Measurements from ENCODE around the gene ZNF593. TPM values are rescaled to one million over a fixed set of nuclear protein-coding genes. Genes with fewer than 3 reads are reported as not detected.

ZNF593 gene
- total and polyA plus RNA-seq, 2 experiments from 2014 or later: 26.2 to 108 TPM

DNA sequence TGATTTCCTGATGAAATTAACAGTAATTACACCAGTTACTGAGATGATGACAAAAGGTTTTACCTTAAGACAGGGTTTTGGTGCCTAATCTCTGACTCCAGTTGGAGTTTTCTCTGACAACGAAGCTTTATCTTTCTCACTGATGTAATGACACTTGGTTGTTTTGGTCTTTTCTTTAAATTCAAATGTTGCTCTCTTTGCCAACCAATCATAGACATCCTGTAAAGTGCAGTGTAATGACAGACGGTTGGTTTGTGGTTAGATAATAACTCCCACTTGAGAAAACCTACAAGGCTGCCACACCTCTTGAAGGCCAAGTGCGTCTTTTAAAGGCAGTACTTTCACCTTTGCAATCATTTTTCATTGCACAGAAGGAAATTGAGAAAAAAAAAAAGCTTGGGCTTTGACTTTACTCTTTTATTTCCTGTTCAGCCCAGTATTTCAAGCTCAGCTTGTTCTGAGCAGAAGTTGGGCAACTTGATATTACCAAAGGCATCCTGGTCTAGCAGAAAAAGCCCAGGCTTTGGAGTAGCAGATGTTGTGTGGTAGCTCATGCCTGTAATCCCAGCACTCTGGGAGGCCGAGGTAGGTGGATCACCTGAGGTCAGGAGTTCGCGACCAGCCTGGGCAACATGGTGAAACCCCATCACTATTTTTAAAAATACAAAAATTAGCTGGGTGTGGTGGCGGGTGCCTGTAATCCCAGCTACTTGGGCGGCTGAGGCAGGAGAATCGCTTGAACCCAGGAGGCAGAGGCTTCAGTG is 43.2 kb upstream of the ZNF593 start:
- H3K4me2 ChIP-seq: no peak overlapping the region
- no peak overlapping the region for H3K27ac ChIP-seq (ENCODE audit: low read depth)
- TF ChIP-seq JUNB (IDR thresholded peaks at IDR 0.05; ENCODE audit: unreplicated experiment): no peak
- ATAC-seq (peak; percentile 34), DNase-seq (ENCODE audit: low spot score) (no peak)
- H3K9me2 ChIP-seq (ENCODE audit: insufficient read depth): no peaks in the 10 kb centered on the region
- Mint-ChIP-seq H3K36me3 (ENCODE audit: low read depth) (no peaks in the 10 kb centered on the region), H3K27me3 (ENCODE audit: insufficient read depth, low read depth, poor library complexity) (no peaks in the 10 kb centered on the region), H3K27ac (no peak overlapping the region), H3K4me1 (peaks cover 10% of the 10 kb centered on the region; the same call in 2 of the 3 replicates), H3K4me3 (no peak overlapping the region), H3K9me3 (no peaks in the 10 kb centered on the region)
- H2AFZ ChIP-seq: no peak overlapping the region
- H3K36me3 ChIP-seq (ENCODE audit: insufficient read depth): no peaks in the 10 kb centered on the region
- H3K79me2 ChIP-seq (replicated peaks; ENCODE audit: insufficient read depth): no peaks in the 10 kb centered on the region
- no peaks in the 10 kb centered on the region for H3K4me1 ChIP-seq (ENCODE audit: insufficient read depth)
- no peaks in the 10 kb centered on the region for H3K27me3 ChIP-seq (ENCODE audit: insufficient read depth)
- no peak overlapping the region for H3K4me3 ChIP-seq
- H3F3A ChIP-seq (replicated peaks; ENCODE audit: low read depth): no peaks in the 10 kb centered on the region
- no peaks in the 10 kb centered on the region for H4K20me1 ChIP-seq (replicated peaks; ENCODE audit: insufficient read depth)

DNA sequence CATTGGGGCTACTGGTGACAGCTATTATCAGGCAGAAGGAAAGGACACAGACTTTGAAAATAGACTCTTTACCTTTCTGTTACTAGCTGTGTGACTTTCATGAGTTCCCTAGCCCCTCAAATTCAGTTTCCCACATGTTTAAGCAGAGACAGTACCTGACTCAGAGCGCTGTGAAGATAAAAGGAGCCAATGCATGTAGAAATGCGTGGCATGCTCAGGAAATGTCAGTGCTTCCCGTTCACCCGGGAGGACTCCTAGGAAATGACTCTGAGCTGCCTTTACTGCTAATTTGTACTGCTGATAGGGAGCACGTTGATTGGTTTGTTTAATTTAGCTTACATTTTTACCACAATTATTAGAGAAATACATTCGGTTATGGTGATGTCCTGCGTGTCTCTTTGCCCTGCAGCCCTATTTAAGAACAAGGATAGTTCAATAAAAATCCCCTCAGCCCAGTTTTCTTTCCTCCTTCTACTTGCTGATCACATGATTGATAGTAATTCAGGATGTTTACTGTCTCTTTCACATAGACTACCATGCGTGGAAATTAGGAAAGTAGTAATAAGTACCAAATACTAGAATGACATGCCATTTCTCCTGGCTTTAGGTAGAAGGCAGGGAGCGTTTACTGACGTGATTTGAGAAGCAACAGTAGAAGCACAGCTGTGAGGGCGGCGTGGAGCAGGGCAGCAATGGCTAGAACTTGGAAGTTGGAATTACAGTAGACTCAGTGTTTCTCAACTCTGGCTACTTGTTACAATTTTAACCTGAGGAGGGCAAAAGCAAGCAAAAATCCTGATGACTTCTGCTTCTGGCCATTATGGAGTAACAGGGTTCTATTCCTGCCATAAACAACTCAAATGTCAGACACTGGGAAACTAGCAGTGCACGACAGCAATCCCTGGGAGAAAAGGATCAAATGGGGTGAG is 42.2 kb upstream of the ZNF593 start:
- no peak overlapping the region for H3K4me3 Mint-ChIP-seq
- peak; percentile 39 for ATAC-seq
- DNase-seq (ENCODE audit: low spot score): no peak

DNA sequence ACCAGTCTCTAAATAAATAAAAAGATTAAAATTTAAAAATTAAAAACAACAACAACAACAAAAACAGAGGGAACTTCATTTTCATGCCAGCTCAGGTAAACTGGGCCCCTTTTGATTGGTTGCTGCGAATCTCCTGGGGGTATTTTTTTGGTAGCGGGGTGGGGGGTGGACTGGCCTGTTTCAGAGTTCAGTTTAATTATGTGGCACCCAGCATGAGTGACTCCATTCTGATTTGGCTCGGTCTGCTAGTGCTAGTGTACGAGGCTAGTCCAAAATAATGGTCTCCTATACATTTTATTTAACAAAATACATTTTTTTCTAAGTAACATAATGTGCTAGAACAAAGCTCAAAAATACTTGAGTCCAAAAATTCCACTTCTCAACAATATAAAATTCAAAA is 39.9 kb upstream of the ZNF593 start:
- Histone ChIP-seq H4K20me1 (replicated peaks; ENCODE audit: insufficient read depth) (no peaks in the 10 kb centered on the region), H3K4me1 (ENCODE audit: insufficient read depth) (no peaks in the 10 kb centered on the region), H3F3A (replicated peaks; ENCODE audit: low read depth) (no peaks in the 10 kb centered on the region), H3K27me3 (ENCODE audit: insufficient read depth) (no peaks in the 10 kb centered on the region), H2AFZ (no peak overlapping the region), H3K36me3 (ENCODE audit: insufficient read depth) (no peaks in the 10 kb centered on the region), H3K4me2 (no peak overlapping the region), H3K27ac (ENCODE audit: low read depth) (no peak overlapping the region), H3K79me2 (replicated peaks; ENCODE audit: insufficient read depth) (no peaks in the 10 kb centered on the region), H3K9me2 (ENCODE audit: insufficient read depth) (no peaks in the 10 kb centered on the region), H3K4me3 (no peak overlapping the region)
- peaks cover 10% of the 10 kb centered on the region; the same call in 2 of the 3 replicates for H3K4me1 Mint-ChIP-seq
- no peaks in the 10 kb centered on the region; the same call in 2 of the 3 replicates for H3K9me3 Mint-ChIP-seq
- no peak overlapping the region for H3K27ac Mint-ChIP-seq
- no peaks in the 10 kb centered on the region for H3K27me3 Mint-ChIP-seq (ENCODE audit: insufficient read depth, low read depth, poor library complexity)
- no peak overlapping the region for H3K4me3 Mint-ChIP-seq
- DNase-seq (ENCODE audit: low spot score) (no peak), ATAC-seq (no peak)
- H3K36me3 Mint-ChIP-seq (ENCODE audit: low read depth): no peaks in the 10 kb centered on the region
- no peak for TF ChIP-seq ZNF114 (CRISPR knock-in tag; IDR thresholded peaks at IDR 0.05)
- no peak for TF ChIP-seq EZH2phosphoT487 (IDR thresholded peaks at IDR 0.05; ENCODE audit: unreplicated experiment)
- TF ChIP-seq, protein P1, sequence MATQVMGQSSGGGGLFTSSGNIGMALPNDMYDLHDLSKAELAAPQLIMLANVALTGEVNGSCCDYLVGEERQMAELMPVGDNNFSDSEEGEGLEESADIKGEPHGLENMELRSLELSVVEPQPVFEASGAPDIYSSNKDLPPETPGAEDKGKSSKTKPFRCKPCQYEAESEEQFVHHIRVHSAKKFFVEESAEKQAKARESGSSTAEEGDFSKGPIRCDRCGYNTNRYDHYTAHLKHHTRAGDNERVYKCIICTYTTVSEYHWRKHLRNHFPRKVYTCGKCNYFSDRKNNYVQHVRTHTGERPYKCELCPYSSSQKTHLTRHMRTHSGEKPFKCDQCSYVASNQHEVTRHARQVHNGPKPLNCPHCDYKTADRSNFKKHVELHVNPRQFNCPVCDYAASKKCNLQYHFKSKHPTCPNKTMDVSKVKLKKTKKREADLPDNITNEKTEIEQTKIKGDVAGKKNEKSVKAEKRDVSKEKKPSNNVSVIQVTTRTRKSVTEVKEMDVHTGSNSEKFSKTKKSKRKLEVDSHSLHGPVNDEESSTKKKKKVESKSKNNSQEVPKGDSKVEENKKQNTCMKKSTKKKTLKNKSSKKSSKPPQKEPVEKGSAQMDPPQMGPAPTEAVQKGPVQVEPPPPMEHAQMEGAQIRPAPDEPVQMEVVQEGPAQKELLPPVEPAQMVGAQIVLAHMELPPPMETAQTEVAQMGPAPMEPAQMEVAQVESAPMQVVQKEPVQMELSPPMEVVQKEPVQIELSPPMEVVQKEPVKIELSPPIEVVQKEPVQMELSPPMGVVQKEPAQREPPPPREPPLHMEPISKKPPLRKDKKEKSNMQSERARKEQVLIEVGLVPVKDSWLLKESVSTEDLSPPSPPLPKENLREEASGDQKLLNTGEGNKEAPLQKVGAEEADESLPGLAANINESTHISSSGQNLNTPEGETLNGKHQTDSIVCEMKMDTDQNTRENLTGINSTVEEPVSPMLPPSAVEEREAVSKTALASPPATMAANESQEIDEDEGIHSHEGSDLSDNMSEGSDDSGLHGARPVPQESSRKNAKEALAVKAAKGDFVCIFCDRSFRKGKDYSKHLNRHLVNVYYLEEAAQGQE (IDR thresholded peaks at IDR 0.05; ENCODE audit: unreplicated experiment): no peak
- TF ChIP-seq, protein P2, sequence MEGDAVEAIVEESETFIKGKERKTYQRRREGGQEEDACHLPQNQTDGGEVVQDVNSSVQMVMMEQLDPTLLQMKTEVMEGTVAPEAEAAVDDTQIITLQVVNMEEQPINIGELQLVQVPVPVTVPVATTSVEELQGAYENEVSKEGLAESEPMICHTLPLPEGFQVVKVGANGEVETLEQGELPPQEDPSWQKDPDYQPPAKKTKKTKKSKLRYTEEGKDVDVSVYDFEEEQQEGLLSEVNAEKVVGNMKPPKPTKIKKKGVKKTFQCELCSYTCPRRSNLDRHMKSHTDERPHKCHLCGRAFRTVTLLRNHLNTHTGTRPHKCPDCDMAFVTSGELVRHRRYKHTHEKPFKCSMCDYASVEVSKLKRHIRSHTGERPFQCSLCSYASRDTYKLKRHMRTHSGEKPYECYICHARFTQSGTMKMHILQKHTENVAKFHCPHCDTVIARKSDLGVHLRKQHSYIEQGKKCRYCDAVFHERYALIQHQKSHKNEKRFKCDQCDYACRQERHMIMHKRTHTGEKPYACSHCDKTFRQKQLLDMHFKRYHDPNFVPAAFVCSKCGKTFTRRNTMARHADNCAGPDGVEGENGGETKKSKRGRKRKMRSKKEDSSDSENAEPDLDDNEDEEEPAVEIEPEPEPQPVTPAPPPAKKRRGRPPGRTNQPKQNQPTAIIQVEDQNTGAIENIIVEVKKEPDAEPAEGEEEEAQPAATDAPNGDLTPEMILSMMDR (conservative IDR thresholded peaks at IDR 0.05; ENCODE audit: low read depth in 2 of 2): no peak

More for the DNA sequence above, 42.2 kb upstream of the ZNF593 start:
- Histone ChIP-seq H3K27ac (ENCODE audit: low read depth) (no peak overlapping the region), H3K27me3 (ENCODE audit: insufficient read depth) (no peaks in the 10 kb centered on the region), H3K36me3 (ENCODE audit: insufficient read depth) (no peaks in the 10 kb centered on the region), H3K4me2 (no peak overlapping the region), H4K20me1 (replicated peaks; ENCODE audit: insufficient read depth) (no peaks in the 10 kb centered on the region), H3F3A (replicated peaks; ENCODE audit: low read depth) (no peaks in the 10 kb centered on the region), H3K4me3 (no peak overlapping the region), H3K79me2 (replicated peaks; ENCODE audit: insufficient read depth) (no peaks in the 10 kb centered on the region), H3K4me1 (ENCODE audit: insufficient read depth) (no peaks in the 10 kb centered on the region), H3K9me2 (ENCODE audit: insufficient read depth) (no peaks in the 10 kb centered on the region), H2AFZ (no peak overlapping the region)
- Mint-ChIP-seq H3K4me1 (peaks cover 10% of the 10 kb centered on the region; the same call in 2 of the 3 replicates), H3K36me3 (ENCODE audit: low read depth) (no peaks in the 10 kb centered on the region), H3K27ac (0 out of 2 replicates have a peak overlapping the region, but pooled peaks have one; percentile 16), H3K27me3 (ENCODE audit: insufficient read depth, low read depth, poor library complexity) (no peaks in the 10 kb centered on the region), H3K9me3 (no peaks in the 10 kb centered on the region)
- TF ChIP-seq, protein P2 (conservative IDR thresholded peaks at IDR 0.05; ENCODE audit: low read depth in 2 of 2): no peak
- TF ChIP-seq CREB1 (CRISPR knock-in tag; IDR thresholded peaks at IDR 0.05; ENCODE audit: low read depth) (no peak), JUNB (IDR thresholded peaks at IDR 0.05; ENCODE audit: unreplicated experiment) (no peak), EZH2phosphoT487 (IDR thresholded peaks at IDR 0.05; ENCODE audit: unreplicated experiment) (no peak)
